SU-DHL-6 (cell line): ENCODE results near the gene ZNRF1.

ENCODE experiments used
- EZH2phosphoT487 ChIP-seq: fragments of 200-600 bp; sonication (generic), shearing (Covaris generic); conservative IDR thresholded peaks from 2 replicates; pipeline ENCODE4 v1.6.1; 2018; ENCODE audit warnings: mild to moderate bottlenecking, antibody characterized with exemption, low read length, moderate library complexity, mixed read lengths
- TF ChIP-seq, protein P1 (sequence below): fragments of 200-600 bp; sonication (generic); IDR thresholded peaks from one replicate; pipeline ENCODE4 v1.5.1; 2017; ENCODE audit warnings: antibody characterized with exemption, mild to moderate bottlenecking, low read length, moderate library complexity; ENCODE audit not compliant: insufficient read depth, poor library complexity, severe bottlenecking

DNA sequence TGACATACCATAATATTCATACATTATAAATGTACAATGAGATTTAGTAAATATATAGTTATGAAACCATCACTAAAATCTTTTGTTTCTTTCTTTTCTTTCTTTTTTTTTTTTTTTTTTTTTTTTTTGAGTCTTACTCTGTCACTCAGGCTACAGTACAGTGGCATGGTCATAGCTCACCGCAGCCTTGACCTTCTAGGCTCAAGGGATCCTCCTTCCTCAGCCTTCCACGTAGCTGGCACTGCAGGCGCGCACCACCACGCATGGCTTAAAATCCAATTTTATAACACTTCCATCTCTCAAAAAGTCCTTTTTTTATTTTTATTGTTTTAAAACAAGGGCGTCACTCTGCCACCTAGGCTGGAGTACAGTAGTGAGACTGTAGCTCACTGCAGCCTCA, 41.1 kb downstream of the ZNRF1 start:
- TF ChIP-seq, protein P1, sequence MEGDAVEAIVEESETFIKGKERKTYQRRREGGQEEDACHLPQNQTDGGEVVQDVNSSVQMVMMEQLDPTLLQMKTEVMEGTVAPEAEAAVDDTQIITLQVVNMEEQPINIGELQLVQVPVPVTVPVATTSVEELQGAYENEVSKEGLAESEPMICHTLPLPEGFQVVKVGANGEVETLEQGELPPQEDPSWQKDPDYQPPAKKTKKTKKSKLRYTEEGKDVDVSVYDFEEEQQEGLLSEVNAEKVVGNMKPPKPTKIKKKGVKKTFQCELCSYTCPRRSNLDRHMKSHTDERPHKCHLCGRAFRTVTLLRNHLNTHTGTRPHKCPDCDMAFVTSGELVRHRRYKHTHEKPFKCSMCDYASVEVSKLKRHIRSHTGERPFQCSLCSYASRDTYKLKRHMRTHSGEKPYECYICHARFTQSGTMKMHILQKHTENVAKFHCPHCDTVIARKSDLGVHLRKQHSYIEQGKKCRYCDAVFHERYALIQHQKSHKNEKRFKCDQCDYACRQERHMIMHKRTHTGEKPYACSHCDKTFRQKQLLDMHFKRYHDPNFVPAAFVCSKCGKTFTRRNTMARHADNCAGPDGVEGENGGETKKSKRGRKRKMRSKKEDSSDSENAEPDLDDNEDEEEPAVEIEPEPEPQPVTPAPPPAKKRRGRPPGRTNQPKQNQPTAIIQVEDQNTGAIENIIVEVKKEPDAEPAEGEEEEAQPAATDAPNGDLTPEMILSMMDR, result no peak
- no peak for TF ChIP-seq EZH2phosphoT487
